Liver (tissue), 9 donors: ENCODE results near the gene JAGN1. TPM values are rescaled to one million over a fixed set of nuclear protein-coding genes. Genes with fewer than 3 reads are reported as not detected.

Source experiments
- DNase-seq: peaks from one replicate; pipeline ENCODE4 v3.0.0-alpha.2; 2017; ENCODE audit warnings: low spot score
- H3K27ac ChIP-seq, 2 donors: one replicate each; pipeline ENCODE4 v1.7.0; 2013; ENCODE audit warnings: inconsistent platforms in 2 of 2, low read length in 2 of 2, control low read depth in 1 of 2, low read depth in 1 of 2, mild to moderate bottlenecking in 1 of 2
- H3K27me3 ChIP-seq, 4 donors: one replicate each; pipeline versions ENCODE4 v1.6.1 to v1.7.0; 2013; ENCODE audit warnings: low read length in 3 of 4, inconsistent platforms in 1 of 4, mild to moderate bottlenecking in 1 of 4, moderate library complexity in 1 of 4; ENCODE audit not compliant: control insufficient read depth in 4 of 4, insufficient read depth in 4 of 4
- H3K36me3 ChIP-seq, 4 donors: one replicate each; pipeline versions ENCODE4 v1.6.1 to v1.7.0; 2013; ENCODE audit warnings: low read length in 3 of 4, mild to moderate bottlenecking in 3 of 4, low read depth in 1 of 4, moderate library complexity in 1 of 4; ENCODE audit not compliant: control insufficient read depth in 4 of 4, insufficient read depth in 3 of 4
- H3K4me1 ChIP-seq, 4 donors: one replicate each; pipeline versions ENCODE4 v1.6.1 to v1.7.0; 2013; ENCODE audit warnings: low read length in 3 of 4, mild to moderate bottlenecking in 3 of 4, moderate library complexity in 1 of 4; ENCODE audit not compliant: control insufficient read depth in 4 of 4, insufficient read depth in 4 of 4
- H3K4me3 ChIP-seq, 3 donors: one replicate each; pipeline versions ENCODE4 v1.6.1 to v1.7.0; 2013; ENCODE audit warnings: low read length in 3 of 3, control low read depth in 1 of 3, low read depth in 1 of 3, mild to moderate bottlenecking in 1 of 3
- H3K9ac ChIP-seq, 2 donors: one replicate each; pipeline ENCODE4 v1.7.0; 2013; ENCODE audit warnings: low read length in 2 of 2, mild to moderate bottlenecking in 2 of 2, moderate library complexity in 2 of 2, control low read depth in 1 of 2, low read depth in 1 of 2
- H3K9me3 ChIP-seq, 4 donors: one replicate each; pipeline versions ENCODE4 v1.6.1 to v1.7.0; 2013; ENCODE audit warnings: low read length in 3 of 4; ENCODE audit not compliant: control insufficient read depth in 4 of 4
- ATF3 ChIP-seq: IDR thresholded peaks from 2 replicates; pipeline ENCODE4 v1.6.1; 2016; ENCODE audit warnings: antibody characterized with exemption
- CTCF ChIP-seq: fragments of 150-350 bp; IDR thresholded peaks from 2 replicates; pipeline ENCODE4 v1.5.1; 2017; ENCODE audit warnings: improper control_type of control experiment, low read depth, low read length; ENCODE audit not compliant: missing input control
- EGR1 ChIP-seq, 2 donors: IDR thresholded peaks; 2 replicates each; pipeline ENCODE4 v1.6.1; 2016 to 2018; ENCODE audit warnings: antibody characterized with exemption in 2 of 2, low read depth in 2 of 2
- FOXA1 ChIP-seq: IDR thresholded peaks from 2 replicates; pipeline ENCODE4 v1.6.1; 2016; ENCODE audit warnings: antibody characterized with exemption
- GABPA ChIP-seq, 2 donors: IDR thresholded peaks in 1 of 2; conservative IDR thresholded peaks in 1 of 2; 2 replicates each; pipeline ENCODE4 v1.6.1; 2016; ENCODE audit warnings: antibody characterized with exemption in 2 of 2, mild to moderate bottlenecking in 1 of 2, moderate library complexity in 1 of 2
- HNF4A ChIP-seq, 2 donors: conservative IDR thresholded peaks; 2 replicates each; pipeline ENCODE4 v1.6.1; 2016; ENCODE audit warnings: antibody characterized with exemption in 2 of 2, mild to moderate bottlenecking in 2 of 2
- JUND ChIP-seq, 2 donors: IDR thresholded peaks; 2 replicates each; pipeline ENCODE4 v1.6.1; 2016; ENCODE audit warnings: antibody characterized with exemption in 2 of 2
- NR2F2 ChIP-seq: IDR thresholded peaks from 2 replicates; pipeline ENCODE4 v1.6.1; 2016; ENCODE audit warnings: antibody characterized with exemption
- RAD21 ChIP-seq, 2 donors: IDR thresholded peaks; 2 replicates each; pipeline ENCODE4 v1.6.1; 2016; ENCODE audit warnings: antibody characterized with exemption in 2 of 2, mild to moderate bottlenecking in 2 of 2
- REST ChIP-seq: IDR thresholded peaks from 2 replicates; pipeline ENCODE4 v1.6.1; 2016; ENCODE audit warnings: antibody characterized with exemption, mild to moderate bottlenecking
- RXRA ChIP-seq, 2 donors: IDR thresholded peaks; 2 replicates each; pipeline ENCODE4 v1.6.1; 2017 to 2018; ENCODE audit warnings: antibody characterized with exemption in 2 of 2, mild to moderate bottlenecking in 1 of 2
- TAF1 ChIP-seq: conservative IDR thresholded peaks from 2 replicates; pipeline ENCODE4 v1.6.1; 2016; ENCODE audit warnings: antibody characterized with exemption, mild to moderate bottlenecking
- YY1 ChIP-seq: IDR thresholded peaks from 2 replicates; pipeline ENCODE4 v1.6.1; 2016; ENCODE audit warnings: antibody characterized with exemption, mild to moderate bottlenecking
- WGBS: extraction: QIAGEN DNeasy Blood & Tissue Kit; methylation state at CpG from one replicate; pipeline ENCODE4 v1.1.7; 2013; 5-methylcytosine and 5-hydroxymethylcytosine counted together
- polyA plus RNA-seq, 2 donors: library from polyadenylated mRNA; stranded (reverse) in 1 of 2; unstranded in 1 of 2; fragments of 200-250 nt in 1 of 2; fragments of >200 nt in 1 of 2; fragmentation: Nextera tagmentation in 1 of 2; extraction: Ambion mirVana in 1 of 2; gene quantifications; one replicate each; pipeline versions ENCODE4 v1.2.1 to v1.2.3, GENCODE V29; 2013 to 2015
- total RNA-seq, 2 donors: library from RNA; depleted of rRNA; stranded (reverse); fragments of >200 nt; gene quantifications; one replicate each; pipeline ENCODE4 v1.2.3, GENCODE V29; 2014
- TF ChIP-seq, protein P1 (sequence below): IDR thresholded peaks from 2 replicates; pipeline ENCODE4 v1.6.1; 2016; ENCODE audit warnings: antibody characterized with exemption
- TF ChIP-seq, protein P2 (sequence below): IDR thresholded peaks from 2 replicates; pipeline ENCODE4 v1.6.1; 2016; ENCODE audit warnings: antibody characterized with exemption
- donor health status: healthy.
- donor health status: healthy.
- donor health status: healthy.
- donor health status: healthy.
- donor health status: healthy.

The JAGN1 gene
- total and polyA plus RNA-seq, 4 donors, result 18.0 to 46.8 (median 30.6) TPM

DNA sequence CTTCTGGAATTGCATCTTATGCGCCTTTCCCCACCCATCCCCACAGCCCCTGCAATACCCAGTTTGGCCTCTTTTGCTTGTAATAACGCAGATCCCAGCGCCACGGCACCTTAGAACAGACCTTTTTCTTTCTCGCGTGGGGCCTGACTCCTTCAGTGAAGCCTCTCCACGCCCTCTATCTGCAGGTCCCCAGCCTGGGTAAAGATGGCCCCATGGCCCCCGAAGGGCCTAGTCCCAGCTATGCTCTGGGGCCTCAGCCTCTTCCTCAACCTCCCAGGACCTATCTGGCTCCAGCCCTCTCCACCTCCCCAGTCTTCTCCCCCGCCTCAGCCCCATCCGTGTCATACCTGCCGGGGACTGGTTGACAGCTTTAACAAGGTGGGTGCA, 43.8 kb downstream of the JAGN1 start:
- Histone ChIP-seq H3K36me3 (peaks cover 8 to 33% (median 13%) of the 10 kb centered on the region in 4 donors), H3K4me1 (peaks cover 4 to 29% (median 22%) of the 10 kb centered on the region in 4 donors), H3K9ac (peak overlapping the region; percentile 76 to 82), H3K9me3 (no peaks in the 10 kb centered on the region), H3K27me3 (no peaks in the 10 kb centered on the region), H3K27ac (peak overlapping the region; percentile 87 to 93), H3K4me3 (peak overlapping the region; percentile 68 to 91 (median 81))
- TF ChIP-seq CTCF (no peak), REST (no peak), EGR1 (IDR thresholded peaks at IDR 0.05; ENCODE audit: low read depth in 2 of 2) (no peak), GABPA (IDR thresholded peaks at IDR 0.05 in 1 of 2, conservative IDR thresholded peaks at IDR 0.05 in 1 of 2) (no peak), RAD21 (IDR thresholded peaks at IDR 0.05) (no peak), HNF4A (conservative IDR thresholded peaks at IDR 0.05) (no peak), YY1 (no peak), TAF1 (no peak), NR2F2 (no peak), RXRA (IDR thresholded peaks at IDR 0.05) (no peak), ATF3 (no peak)
- TF ChIP-seq, protein P1, sequence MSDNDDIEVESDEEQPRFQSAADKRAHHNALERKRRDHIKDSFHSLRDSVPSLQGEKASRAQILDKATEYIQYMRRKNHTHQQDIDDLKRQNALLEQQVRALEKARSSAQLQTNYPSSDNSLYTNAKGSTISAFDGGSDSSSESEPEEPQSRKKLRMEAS, result no peak
- DNase-seq, result no peak
- WGBS, result 16% methylated on average over 11 of the region's 11 CpGs

DNA sequence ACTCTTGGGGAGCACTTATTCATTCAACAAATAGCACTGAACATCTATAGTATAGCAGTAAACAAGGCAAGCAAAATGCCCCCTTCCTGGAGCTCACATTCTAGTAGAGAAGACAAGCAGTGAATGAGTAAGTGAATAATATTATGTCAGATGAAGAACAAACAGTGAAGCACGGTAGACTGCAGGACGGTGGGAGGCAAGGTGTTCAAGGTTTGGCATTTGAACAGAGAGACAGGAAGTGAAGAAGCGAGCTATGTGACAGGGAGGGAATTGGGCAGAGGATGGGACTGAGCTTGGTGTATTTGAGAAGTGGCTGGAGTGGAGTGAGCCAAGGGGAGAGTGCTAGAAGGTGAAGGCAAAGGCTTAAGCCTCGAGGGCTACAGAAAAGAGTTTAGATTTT, 44.6 kb downstream of the JAGN1 start:
- H3K27ac ChIP-seq, result no peak overlapping the region
- WGBS, result 63% methylated on average over 4 of the region's 4 CpGs
- TF ChIP-seq EGR1 (IDR thresholded peaks at IDR 0.05; ENCODE audit: low read depth in 2 of 2), result no peak
- no peak for TF ChIP-seq FOXA1
- no peak for TF ChIP-seq HNF4A (conservative IDR thresholded peaks at IDR 0.05)
- no peak for TF ChIP-seq GABPA (IDR thresholded peaks at IDR 0.05 in 1 of 2, conservative IDR thresholded peaks at IDR 0.05 in 1 of 2)
- TF ChIP-seq JUND (IDR thresholded peaks at IDR 0.05), result no peak
- TF ChIP-seq, protein P2, sequence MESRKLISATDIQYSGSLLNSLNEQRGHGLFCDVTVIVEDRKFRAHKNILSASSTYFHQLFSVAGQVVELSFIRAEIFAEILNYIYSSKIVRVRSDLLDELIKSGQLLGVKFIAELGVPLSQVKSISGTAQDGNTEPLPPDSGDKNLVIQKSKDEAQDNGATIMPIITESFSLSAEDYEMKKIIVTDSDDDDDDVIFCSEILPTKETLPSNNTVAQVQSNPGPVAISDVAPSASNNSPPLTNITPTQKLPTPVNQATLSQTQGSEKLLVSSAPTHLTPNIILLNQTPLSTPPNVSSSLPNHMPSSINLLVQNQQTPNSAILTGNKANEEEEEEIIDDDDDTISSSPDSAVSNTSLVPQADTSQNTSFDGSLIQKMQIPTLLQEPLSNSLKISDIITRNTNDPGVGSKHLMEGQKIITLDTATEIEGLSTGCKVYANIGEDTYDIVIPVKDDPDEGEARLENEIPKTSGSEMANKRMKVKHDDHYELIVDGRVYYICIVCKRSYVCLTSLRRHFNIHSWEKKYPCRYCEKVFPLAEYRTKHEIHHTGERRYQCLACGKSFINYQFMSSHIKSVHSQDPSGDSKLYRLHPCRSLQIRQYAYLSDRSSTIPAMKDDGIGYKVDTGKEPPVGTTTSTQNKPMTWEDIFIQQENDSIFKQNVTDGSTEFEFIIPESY, result no peak
- TF ChIP-seq ATF3, result no peak
- TF ChIP-seq CTCF, result no peak
- TF ChIP-seq YY1, result no peak

More for the DNA sequence above, 44.6 kb downstream of the JAGN1 start:
- Histone ChIP-seq H3K9ac (peak overlapping the region in 1 of 2 donors; percentile 76), H3K9me3 (no peaks in the 10 kb centered on the region), H3K4me1 (peaks cover 4 to 29% (median 22%) of the 10 kb centered on the region in 4 donors), H3K4me3 (no peak overlapping the region), H3K36me3 (peaks cover 4 to 26% (median 13%) of the 10 kb centered on the region in 4 donors), H3K27me3 (no peaks in the 10 kb centered on the region)
- no peak for DNase-seq
